ENCODE measurements around the gene CCDC40. TPM values are rescaled to one million over a fixed set of nuclear protein-coding genes. Genes with fewer than 3 reads are reported as not detected.

The CCDC40 gene
- total and polyA plus RNA-seq, 10 of the 15 experiments (the other 5 are each of a cell fraction or from before 2014, with no cell fraction given) = 0.06 to 0.10 TPM; not detected in 8

DNA sequence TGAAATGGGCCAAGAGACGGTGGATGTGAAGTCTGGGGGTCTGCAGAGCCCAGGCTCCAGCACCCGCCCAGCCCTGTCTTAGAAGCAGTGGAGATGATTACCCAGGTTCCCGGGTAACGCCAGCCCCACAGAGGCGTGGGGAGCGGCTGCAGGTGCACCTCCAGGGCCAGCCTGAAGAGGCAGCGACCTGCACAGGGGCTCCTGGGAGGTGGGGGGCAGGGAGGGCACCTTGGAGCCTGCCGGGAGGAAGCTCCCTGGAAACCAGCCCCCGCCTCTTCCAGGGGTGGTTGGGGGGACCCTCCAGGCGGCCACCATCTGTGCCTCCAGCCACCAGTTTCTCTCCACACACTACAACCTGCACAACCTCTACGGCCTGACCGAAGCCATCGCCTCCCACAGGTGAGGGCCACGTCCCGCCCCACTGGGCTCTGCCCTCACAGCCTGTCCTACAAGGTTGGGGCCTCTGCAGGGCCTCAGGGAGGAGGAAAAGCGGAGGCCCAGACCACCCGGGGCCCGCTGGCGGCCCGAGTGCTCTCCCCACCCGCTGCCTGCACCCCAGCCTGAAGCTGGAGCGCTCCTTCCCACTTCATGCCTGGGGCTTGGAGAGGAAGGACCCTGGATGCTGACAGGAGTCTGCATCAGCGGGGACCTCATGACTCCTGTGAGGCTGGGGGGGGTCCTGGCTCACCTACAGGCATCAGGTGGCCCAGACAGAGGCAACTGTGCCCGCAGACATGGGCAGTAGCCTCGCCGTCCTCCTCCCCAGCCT lies 75.4 kb downstream of the CCDC40 start:
- intact Hi-C loops (cut with micrococcal nuclease; ENCODE audit: unreplicated experiment) (no loop called here), in situ Hi-C loops (cut with MboI) (no loop called here)
- 39% methylated on average over 25 of the region's 26 CpGs for WGBS (ENCODE audit: insufficient coverage, insufficient replicate concordance, low lambda C conversion rate, missing lambda C conversion rate)
- POLR2A ChIA-PET = interaction anchor here (0.6 kb wide), 1 partner anchor 1677 kb away, joined by 3 read pairs; no protein-coding TSS in a partner anchor
- Histone ChIP-seq H2AFZ (ENCODE audit: control insufficient read depth, low read depth, low read length) (no peak overlapping the region), H4K20me1 (ENCODE audit: control insufficient read depth, insufficient read depth) (no peaks in the 10 kb centered on the region; the same call in 1 of the 2 replicates), H3K4me3 (no peak overlapping the region), H3K9ac (ENCODE audit: control insufficient read depth, insufficient read depth, low read length) (no peak overlapping the region), H3K36me3 (ENCODE audit: control insufficient read depth in 2 of 2, insufficient read depth in 2 of 2, low read length in 1 of 2) (no peaks in the 10 kb centered on the region), H3K4me1 (ENCODE audit: control insufficient read depth, insufficient read depth, low read length) (no peaks in the 10 kb centered on the region), H3K4me2 (ENCODE audit: control insufficient read depth, insufficient read depth) (no peak overlapping the region), H3K27ac (ENCODE audit: control insufficient read depth, insufficient read depth) (no peak overlapping the region), H3K79me2 (ENCODE audit: control insufficient read depth, insufficient read depth, low read length) (no peaks in the 10 kb centered on the region), H3K9me3 (replicated peaks; ENCODE audit: control insufficient read depth, insufficient read depth, low read length) (no peaks in the 10 kb centered on the region; the same call in 2 of the 3 replicates), H3K27me3 (replicated peaks in 1 of 2; ENCODE audit: control insufficient read depth in 2 of 2, insufficient read depth in 2 of 2, low read length in 1 of 2) (peaks cover 0 to 3% of the 10 kb centered on the region in 2 experiments; a peak in 2 of 4 replicates)
- ATAC-seq (peak; percentile 52; the same call in 2 of the 3 replicates), DNase-seq (ENCODE audit: low read depth, low spot score) (no peak), FAIRE-seq (no peak)
- RAD21 ChIA-PET (ENCODE audit: unreplicated experiment) = no interaction called here
- CTCF ChIA-PET = no interaction called here
- SMC1A ChIA-PET (ENCODE audit: uncharacterized antibody, unreplicated experiment) = no interaction called here
- no peak for TF ChIP-seq TARDBP (IDR thresholded peaks at IDR 0.05; ENCODE audit: borderline replicate concordance)
- no peak for TF ChIP-seq RCOR1 (conservative IDR thresholded peaks at IDR 0.05; ENCODE audit: low read depth, low read length)
- no peak for TF ChIP-seq POLR2A (IDR thresholded peaks at IDR 0.05; ENCODE audit: low read depth, low read length)
- no peak for TF ChIP-seq TAF1 (IDR thresholded peaks at IDR 0.05; ENCODE audit: borderline replicate concordance, low read depth, low read length)
- no peak for TF ChIP-seq FOS (IDR thresholded peaks at IDR 0.05; ENCODE audit: borderline replicate concordance, extremely low read depth, insufficient read length)
- no peak for TF ChIP-seq NR2C1 (IDR thresholded peaks at IDR 0.05)
- no peak for TF ChIP-seq SP1 (IDR thresholded peaks at IDR 0.05; ENCODE audit: low read depth, low read length)
- TF ChIP-seq ZZZ3 (IDR thresholded peaks at IDR 0.05; ENCODE audit: control insufficient read depth, insufficient read length, low read depth) = no peak
- no peak for TF ChIP-seq EZH2 (IDR thresholded peaks at IDR 0.05; ENCODE audit: borderline replicate concordance, control insufficient read depth, low read depth, low read length)
- TF ChIP-seq, protein P1, sequence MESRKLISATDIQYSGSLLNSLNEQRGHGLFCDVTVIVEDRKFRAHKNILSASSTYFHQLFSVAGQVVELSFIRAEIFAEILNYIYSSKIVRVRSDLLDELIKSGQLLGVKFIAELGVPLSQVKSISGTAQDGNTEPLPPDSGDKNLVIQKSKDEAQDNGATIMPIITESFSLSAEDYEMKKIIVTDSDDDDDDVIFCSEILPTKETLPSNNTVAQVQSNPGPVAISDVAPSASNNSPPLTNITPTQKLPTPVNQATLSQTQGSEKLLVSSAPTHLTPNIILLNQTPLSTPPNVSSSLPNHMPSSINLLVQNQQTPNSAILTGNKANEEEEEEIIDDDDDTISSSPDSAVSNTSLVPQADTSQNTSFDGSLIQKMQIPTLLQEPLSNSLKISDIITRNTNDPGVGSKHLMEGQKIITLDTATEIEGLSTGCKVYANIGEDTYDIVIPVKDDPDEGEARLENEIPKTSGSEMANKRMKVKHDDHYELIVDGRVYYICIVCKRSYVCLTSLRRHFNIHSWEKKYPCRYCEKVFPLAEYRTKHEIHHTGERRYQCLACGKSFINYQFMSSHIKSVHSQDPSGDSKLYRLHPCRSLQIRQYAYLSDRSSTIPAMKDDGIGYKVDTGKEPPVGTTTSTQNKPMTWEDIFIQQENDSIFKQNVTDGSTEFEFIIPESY (IDR thresholded peaks at IDR 0.05) = no peak
- TF ChIP-seq, protein P2, sequence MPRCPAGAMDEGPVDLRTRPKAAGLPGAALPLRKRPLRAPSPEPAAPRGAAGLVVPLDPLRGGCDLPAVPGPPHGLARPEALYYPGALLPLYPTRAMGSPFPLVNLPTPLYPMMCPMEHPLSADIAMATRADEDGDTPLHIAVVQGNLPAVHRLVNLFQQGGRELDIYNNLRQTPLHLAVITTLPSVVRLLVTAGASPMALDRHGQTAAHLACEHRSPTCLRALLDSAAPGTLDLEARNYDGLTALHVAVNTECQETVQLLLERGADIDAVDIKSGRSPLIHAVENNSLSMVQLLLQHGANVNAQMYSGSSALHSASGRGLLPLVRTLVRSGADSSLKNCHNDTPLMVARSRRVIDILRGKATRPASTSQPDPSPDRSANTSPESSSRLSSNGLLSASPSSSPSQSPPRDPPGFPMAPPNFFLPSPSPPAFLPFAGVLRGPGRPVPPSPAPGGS (IDR thresholded peaks at IDR 0.05; ENCODE audit: borderline replicate concordance, insufficient read depth, low read depth, low read length, poor library complexity, severe bottlenecking) = no peak
- no peak for TF ChIP-seq NRF1 (conservative IDR thresholded peaks at IDR 0.05; ENCODE audit: low read depth, low read length)
- TF ChIP-seq NFXL1 (IDR thresholded peaks at IDR 0.05; ENCODE audit: borderline replicate concordance) = no peak
- no peak for TF ChIP-seq TCF12 (IDR thresholded peaks at IDR 0.05; ENCODE audit: low read depth, low read length)
- no peak for TF ChIP-seq TCF7 (IDR thresholded peaks at IDR 0.05; ENCODE audit: borderline replicate concordance)
- no TSS peak for BruUV-seq (replicated peaks)
